Esophagus squamous epithelium (tissue), 4 donors: ENCODE measurements around the gene PNPLA5.

Experiments
- CTCF ChIP-seq, 6 experiments: fragments of 450-650 bp in 4 of 6; fragments of 200-600 bp in 2 of 6; sonication (generic) in 2 of 6; IDR thresholded peaks; one replicate each; pipeline ENCODE4 v1.5.1; 2016 to 2019; ENCODE audit warnings: antibody characterized with exemption in 6 of 6, mild to moderate bottlenecking in 4 of 6, moderate library complexity in 4 of 6
- POLR2A ChIP-seq, 4 donors: fragments of 450-650 bp; IDR thresholded peaks; one replicate each; pipeline ENCODE4 v1.6.1; 2017; ENCODE audit warnings: antibody characterized with exemption in 4 of 4, mild to moderate bottlenecking in 4 of 4, moderate library complexity in 3 of 4

GRCh38 chr22:43840851-43841250, 51.0 kb downstream of the PNPLA5 start:
- TF ChIP-seq CTCF (IDR thresholded peaks at IDR 0.05) (no peak), POLR2A (IDR thresholded peaks at IDR 0.05) (no peak)
